HepG2 (cell line): ENCODE results near the gene CNTD1. TPM values are rescaled to one million over a fixed set of nuclear protein-coding genes. Genes with fewer than 3 reads are reported as not detected.

ENCODE experiments used
- ATF5 ChIP-seq: sonication (generic); formaldehyde crosslinking; IDR thresholded peaks from 2 replicates; pipeline ENCODE4 v1.4.0; 2020; ENCODE audit warnings: mild to moderate bottlenecking, low read depth, missing genetic modification reagents
- HMGXB3 ChIP-seq: sonication (generic); formaldehyde crosslinking; IDR thresholded peaks from 2 replicates; pipeline ENCODE4 v1.4.0; 2020; ENCODE audit warnings: missing genetic modification reagents, borderline replicate concordance
- KLF12 ChIP-seq: sonication (generic); formaldehyde crosslinking; IDR thresholded peaks from 2 replicates; pipeline ENCODE4 v1.4.0; 2020; ENCODE audit warnings: missing genetic modification reagents, borderline replicate concordance
- MTA1 ChIP-seq: sonication (generic); formaldehyde crosslinking; IDR thresholded peaks from 2 replicates; pipeline ENCODE4 v1.4.0; 2020; ENCODE audit warnings: missing genetic modification reagents, mild to moderate bottlenecking, borderline replicate concordance
- PRDM10 ChIP-seq: sonication (generic); formaldehyde crosslinking; IDR thresholded peaks from 2 replicates; pipeline ENCODE4 v1.4.0; 2020; ENCODE audit warnings: low read depth, missing genetic modification reagents
- RARG ChIP-seq: sonication (generic); formaldehyde crosslinking; IDR thresholded peaks from 2 replicates; pipeline ENCODE4 v1.4.0; 2020; ENCODE audit warnings: low read depth, mild to moderate bottlenecking, missing genetic modification reagents
- RORA ChIP-seq: sonication (generic); formaldehyde crosslinking; IDR thresholded peaks from 2 replicates; pipeline ENCODE4 v1.5.0; 2020; ENCODE audit warnings: mild to moderate bottlenecking, missing genetic modification reagents, moderate library complexity
- TOE1 ChIP-seq: sonication (generic); formaldehyde crosslinking; IDR thresholded peaks from 2 replicates; pipeline ENCODE4 v1.4.0; 2020; ENCODE audit warnings: mild to moderate bottlenecking, missing genetic modification reagents
- ZFP37 ChIP-seq: sonication (generic); formaldehyde crosslinking; IDR thresholded peaks from 2 replicates; pipeline ENCODE4 v1.4.0; 2020; ENCODE audit warnings: missing genetic modification reagents, borderline replicate concordance
- ZMYM4 ChIP-seq: sonication (generic); formaldehyde crosslinking; IDR thresholded peaks from 2 replicates; pipeline ENCODE4 v1.8.1; 2023; ENCODE audit warnings: mild to moderate bottlenecking, missing genetic modification reagents
- ZNF484 ChIP-seq: sonication (generic); formaldehyde crosslinking; IDR thresholded peaks from 2 replicates; pipeline ENCODE4 v1.5.1; 2020; ENCODE audit warnings: mild to moderate bottlenecking, low read depth, missing genetic modification reagents, borderline replicate concordance
- ZNF644 ChIP-seq: IDR thresholded peaks from 2 replicates; pipeline ENCODE4 v1.6.1; 2016; ENCODE audit warnings: low read depth
- polyA plus RNA-seq, 8 experiments: library from polyadenylated mRNA; depleted of rRNA in 3 of 8; stranded (reverse) in 7 of 8; unstranded in 1 of 8; fragments of >200 nt; fragmentation: Illumina TruSeq in 4 of 8; extraction: Trizol in 4 of 8; gene quantifications; 2 replicates each; pipeline versions ENCODE4 v1.2.1 to v1.2.3, GENCODE V29; 2011 to 2016; ENCODE audit warnings: low read depth in 4 of 8, missing spikeins in 1 of 8, mixed read lengths in 1 of 8; ENCODE audit not compliant: insufficient read depth in 1 of 8
- total RNA-seq, 5 experiments: library from RNA; depleted of rRNA; stranded (reverse); fragments of >200 nt; fragmentation: Illumina TruSeq; extraction: Trizol; gene quantifications; 2 replicates each; pipeline ENCODE4 v1.2.3, GENCODE V29; 2016; ENCODE audit warnings: low read depth in 1 of 5
- TF ChIP-seq, protein P1 (sequence below): sonication (generic); formaldehyde crosslinking; IDR thresholded peaks from 2 replicates; pipeline ENCODE4 v1.9.0; 2022; ENCODE audit warnings: low read depth, missing genetic modification reagents

The CNTD1 gene
- total and polyA plus RNA-seq, 2 of the 13 experiments (the other 11 are each of a cell fraction or from before 2014, with no cell fraction given): 0.11 to 0.15 TPM

- peak; percentile 85 for TF ChIP-seq PRDM10 (CRISPR knock-in tag)
- TF ChIP-seq RARG (CRISPR knock-in tag): 0 out of 2 replicates have a peak, but pooled peaks have one; percentile 60
- TF ChIP-seq TOE1 (CRISPR knock-in tag): no peak; the same call in 1 of the 2 replicates
- TF ChIP-seq, protein P1, sequence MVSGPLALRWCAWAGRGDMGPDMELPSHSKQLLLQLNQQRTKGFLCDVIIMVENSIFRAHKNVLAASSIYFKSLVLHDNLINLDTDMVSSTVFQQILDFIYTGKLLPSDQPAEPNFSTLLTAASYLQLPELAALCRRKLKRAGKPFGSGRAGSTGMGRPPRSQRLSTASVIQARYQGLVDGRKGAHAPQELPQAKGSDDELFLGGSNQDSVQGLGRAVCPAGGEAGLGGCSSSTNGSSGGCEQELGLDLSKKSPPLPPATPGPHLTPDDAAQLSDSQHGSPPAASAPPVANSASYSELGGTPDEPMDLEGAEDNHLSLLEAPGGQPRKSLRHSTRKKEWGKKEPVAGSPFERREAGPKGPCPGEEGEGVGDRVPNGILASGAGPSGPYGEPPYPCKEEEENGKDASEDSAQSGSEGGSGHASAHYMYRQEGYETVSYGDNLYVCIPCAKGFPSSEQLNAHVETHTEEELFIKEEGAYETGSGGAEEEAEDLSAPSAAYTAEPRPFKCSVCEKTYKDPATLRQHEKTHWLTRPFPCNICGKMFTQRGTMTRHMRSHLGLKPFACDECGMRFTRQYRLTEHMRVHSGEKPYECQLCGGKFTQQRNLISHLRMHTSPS (CRISPR knock-in tag): peak; percentile 70
- TF ChIP-seq HMGXB3 (CRISPR knock-in tag): peak; percentile 91; the same call in 1 of the 2 replicates
- peak; percentile 88 for TF ChIP-seq ATF5 (CRISPR knock-in tag)
- TF ChIP-seq ZNF644: no peak
- TF ChIP-seq ZFP37 (CRISPR knock-in tag): peak; percentile 42; the same call in 1 of the 2 replicates
- no peak for TF ChIP-seq RORA
- peak; percentile 77; the same call in 1 of the 2 replicates for TF ChIP-seq KLF12
- peak; percentile 81 for TF ChIP-seq ZNF484 (CRISPR knock-in tag)
- TF ChIP-seq MTA1: 0 out of 2 replicates have a peak, but pooled peaks have one; percentile 93
- peak; percentile 71 for TF ChIP-seq ZMYM4 (CRISPR knock-in tag)
Measured at GRCh38 chr17:42832934-42833766, 34.5 kb downstream of the CNTD1 start, which contains the start of gene PSME3 (continued).
